SK-N-MC (cell line): Measurements from ENCODE around the gene DLD.
"Not testable (repeated sequence)": the region's sequence is repeated elsewhere in the genome, so short reads cannot be mapped to it uniquely, and the experiment has no call there.

Experiments used
- DNase-seq: peaks from one replicate; pipeline ENCODE4 v3.0.0-alpha.2; 2011; ENCODE audit warnings: low read depth, low spot score
- H3K27ac ChIP-seq: fragments of 200-600 bp; sonication (generic); 2 replicates; pipeline ENCODE4 v1.5.1; 2016; ENCODE audit warnings: mixed run types
- H3K36me3 ChIP-seq: fragments of 200-600 bp; sonication (generic); 2 replicates; pipeline ENCODE4 v1.6.1; 2017; ENCODE audit warnings: antibody characterized with exemption, low read length, mixed read lengths; ENCODE audit not compliant: insufficient read depth
- H3K4me3 ChIP-seq: fragments of 200-600 bp; sonication (generic); 2 replicates; pipeline ENCODE4 v1.5.1; 2016
- H3K9ac ChIP-seq: fragments of 200-600 bp; sonication (generic); 2 replicates; pipeline ENCODE4 v1.8.0; 2017; ENCODE audit warnings: mixed run types, mixed read lengths; ENCODE audit not compliant: insufficient read length
- H3K9me3 ChIP-seq: fragments of 200-600 bp; sonication (generic); 2 replicates; pipeline ENCODE4 v1.6.1; 2017; ENCODE audit warnings: low read depth, mild to moderate bottlenecking, antibody characterized with exemption, low read length, moderate library complexity, mixed read lengths
- EZH2 ChIP-seq: fragments of 200-600 bp; sonication (generic); IDR thresholded peaks from one replicate; pipeline ENCODE4 v1.6.1; 2017; ENCODE audit warnings: antibody characterized with exemption
- FOXP2 ChIP-seq: optimal IDR thresholded peaks from 2 replicates; pipeline ENCODE3; 2011; ENCODE audit warnings: mild to moderate bottlenecking, moderate library complexity; ENCODE audit not compliant: insufficient read depth; ENCODE audit errors: extremely low read length, control extremely low read depth
- POLR2AphosphoS5 ChIP-seq: IDR thresholded peaks from 2 replicates; pipeline ENCODE4 v1.6.1; 2012; ENCODE audit warnings: mild to moderate bottlenecking, low read depth, low read length, borderline replicate concordance

DLD gene

DNA sequence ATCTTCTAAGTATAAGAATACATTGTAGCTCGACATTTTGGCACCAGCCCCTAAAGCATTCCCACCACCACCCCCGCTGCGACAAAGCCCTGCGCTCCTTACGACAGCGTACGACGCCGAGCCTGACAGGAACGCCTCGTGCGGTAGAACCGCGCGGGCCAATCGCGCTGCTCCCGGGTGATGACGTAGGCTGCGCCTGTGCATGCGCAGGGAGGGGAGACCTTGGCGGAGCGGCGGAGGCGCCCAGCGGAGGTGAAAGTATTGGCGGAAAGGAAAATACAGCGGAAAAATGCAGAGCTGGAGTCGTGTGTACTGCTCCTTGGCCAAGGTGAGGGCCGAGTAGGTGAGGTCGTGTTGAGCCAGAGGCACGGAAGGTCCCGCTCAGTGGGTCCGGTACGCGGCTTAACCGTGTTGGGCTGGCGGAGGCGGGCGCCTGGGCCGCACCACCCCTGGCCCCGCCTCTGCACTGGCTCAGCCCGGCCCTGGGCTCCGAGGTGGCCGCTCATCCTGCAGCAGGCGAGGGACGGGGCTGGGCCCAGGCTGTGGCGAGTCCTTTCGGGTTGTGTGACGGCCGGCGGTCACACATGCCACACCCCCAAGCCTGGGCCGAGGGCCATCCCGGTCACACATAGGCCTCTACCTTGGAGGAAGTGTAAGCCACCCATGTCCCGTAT is at the start of gene DLD:
TSS of gene DLD (plus strand) at position 222 of the 674 bp plus-strand sequence. CDS start at position 290, 68 bp downstream.
- DNase-seq = peak; percentile 75
- H3K27ac ChIP-seq = peak within 1 kb of the TSS; percentile 55; the same call in 1 of the 2 replicates
- TF ChIP-seq FOXP2 = no peak
- TF ChIP-seq POLR2AphosphoS5 = peak; percentile 91
- TF ChIP-seq EZH2 = no peak
- H3K36me3 ChIP-seq = peaks cover 29% of the 10 kb centered on the region
- peak within 1 kb of the TSS; percentile 95 for H3K4me3 ChIP-seq
- no peaks in the 10 kb centered on the region for H3K9me3 ChIP-seq
- peak within 1 kb of the TSS; percentile 81 for H3K9ac ChIP-seq

- no peaks in the 10 kb centered on the region for H3K36me3 ChIP-seq
- no peak overlapping the region for H3K9ac ChIP-seq
- no peak for TF ChIP-seq FOXP2
- no peak for TF ChIP-seq EZH2
- TF ChIP-seq POLR2AphosphoS5 = no peak
- H3K9me3 ChIP-seq = no peaks in the 10 kb centered on the region
- no peak overlapping the region for H3K27ac ChIP-seq
- H3K4me3 ChIP-seq = no peak overlapping the region
- DNase-seq = no peak
Observed at GRCh38 chr7:107842213-107842612, 48.8 kb upstream of the DLD start.

DNA sequence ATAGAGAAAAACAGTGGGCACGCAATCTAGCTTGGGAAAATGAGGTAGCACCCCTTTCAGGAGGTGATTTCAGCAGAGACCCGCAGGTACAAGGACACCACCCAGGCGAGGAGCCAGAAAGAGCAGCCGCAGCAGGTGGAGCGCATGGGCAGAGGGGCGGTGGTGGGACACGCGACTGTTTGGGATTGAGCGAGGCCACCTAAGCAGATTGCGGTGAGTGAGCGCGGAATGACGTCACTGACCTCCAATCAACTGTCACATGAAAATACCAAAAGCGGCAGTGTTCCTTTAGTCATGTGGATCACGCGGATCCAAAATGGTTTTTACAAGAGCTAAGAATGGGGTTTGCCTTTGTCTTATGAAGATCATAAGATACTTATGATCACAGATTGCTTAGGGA is 47.8 kb upstream of the DLD start:
- TF ChIP-seq EZH2 (no peak), FOXP2 (no peak), POLR2AphosphoS5 (no peak)
- Histone ChIP-seq H3K4me3 (no peak overlapping the region), H3K27ac (no peak overlapping the region), H3K9me3 (no peaks in the 10 kb centered on the region), H3K36me3 (no peaks in the 10 kb centered on the region), H3K9ac (no peak overlapping the region)
- DNase-seq = no peak

DNA sequence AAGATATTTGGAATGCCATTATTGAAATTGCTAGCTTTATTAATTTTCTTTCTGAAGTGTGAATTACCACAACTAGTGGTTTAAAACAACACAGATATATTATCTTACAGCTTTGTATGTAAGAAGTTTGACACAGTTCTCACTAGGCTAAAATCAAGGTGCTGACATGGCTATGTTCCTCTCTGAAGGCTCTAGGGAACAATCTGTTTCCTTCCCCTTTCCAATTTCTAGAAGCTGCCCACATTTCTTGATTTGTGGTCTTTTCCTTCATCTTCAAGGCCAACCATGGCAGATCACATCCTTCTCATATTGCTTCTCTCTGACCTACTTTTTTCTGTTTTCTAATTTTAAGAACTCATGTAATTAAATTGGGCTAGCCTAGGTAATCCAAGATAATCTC is 44.7 kb upstream of the DLD start:
- Histone ChIP-seq H3K27ac (no peak overlapping the region), H3K9ac (no peak overlapping the region), H3K9me3 (no peaks in the 10 kb centered on the region), H3K36me3 (no peaks in the 10 kb centered on the region), H3K4me3 (no peak overlapping the region)
- no peak for TF ChIP-seq FOXP2
- TF ChIP-seq EZH2 = no peak
- no peak for TF ChIP-seq POLR2AphosphoS5
- DNase-seq = no peak

- Histone ChIP-seq H3K27ac (no peak overlapping the region), H3K9me3 (no peaks in the 10 kb centered on the region), H3K9ac (no peak overlapping the region), H3K4me3 (no peak overlapping the region), H3K36me3 (no peaks in the 10 kb centered on the region)
- DNase-seq = no peak
- TF ChIP-seq FOXP2 = no peak
- TF ChIP-seq POLR2AphosphoS5 = no peak
- no peak for TF ChIP-seq EZH2
Observed at GRCh38 chr7:107847168-107847835, 43.7 kb upstream of the DLD start.

GRCh38 chr7:107847836-107848175 is 43.2 kb upstream of the DLD start:
- not testable (repeated sequence) for H3K4me3 ChIP-seq, H3K36me3 ChIP-seq, H3K9me3 ChIP-seq, DNase-seq, H3K9ac ChIP-seq, H3K27ac ChIP-seq

DNA sequence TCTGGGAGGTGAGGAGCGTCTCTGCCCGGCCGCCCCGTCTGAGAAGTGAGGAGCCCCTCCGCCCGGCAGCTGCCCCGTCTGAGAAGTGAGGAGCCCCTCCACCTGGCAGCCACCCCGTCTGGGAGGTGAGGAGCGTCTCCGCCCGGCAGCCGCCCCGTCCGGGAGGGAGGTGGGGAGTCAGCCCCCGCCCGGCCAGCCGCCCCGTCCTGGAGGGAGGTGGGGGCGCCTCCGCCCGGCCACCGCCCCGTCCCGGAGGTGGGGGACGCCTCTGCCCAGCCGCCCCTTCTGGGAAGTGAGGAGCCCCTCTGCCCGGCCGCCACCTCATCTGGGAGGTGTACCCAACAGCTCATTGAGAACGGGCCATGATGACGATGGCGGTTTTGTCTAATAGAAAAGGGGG is 42.8 kb upstream of the DLD start:
- not testable (repeated sequence) for DNase-seq, H3K36me3 ChIP-seq, H3K9me3 ChIP-seq, H3K27ac ChIP-seq, H3K9ac ChIP-seq, H3K4me3 ChIP-seq

- Histone ChIP-seq H3K9me3 (no peaks in the 10 kb centered on the region), H3K9ac (no peak overlapping the region), H3K4me3 (no peak overlapping the region), H3K36me3 (no peaks in the 10 kb centered on the region), H3K27ac (no peak overlapping the region)
- TF ChIP-seq FOXP2 = no peak
- no peak for TF ChIP-seq EZH2
- TF ChIP-seq POLR2AphosphoS5 = no peak
- DNase-seq = no peak
Observed at GRCh38 chr7:107850216-107850615, 40.8 kb upstream of the DLD start.

DNA sequence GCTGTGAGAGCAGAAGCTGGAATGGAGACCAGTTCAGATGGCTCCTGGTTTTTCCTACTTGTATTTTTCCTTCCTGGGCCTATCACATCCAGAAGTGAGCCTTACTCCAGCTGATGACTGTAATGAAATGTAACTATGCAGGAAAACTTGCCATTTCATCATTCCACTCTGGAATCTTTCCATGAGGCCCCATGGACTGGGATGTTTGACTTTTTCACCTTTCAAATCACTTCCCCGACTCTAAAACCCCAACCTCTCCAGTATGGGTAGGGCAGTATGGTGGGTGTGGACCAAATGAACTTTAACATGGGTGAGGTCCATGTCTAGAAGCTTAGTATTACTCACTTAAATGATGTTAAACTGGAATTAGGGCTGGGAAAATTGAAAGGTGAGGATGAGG is 40.3 kb upstream of the DLD start:
- H3K4me3 ChIP-seq = no peak overlapping the region
- no peak for DNase-seq
- no peaks in the 10 kb centered on the region for H3K9me3 ChIP-seq
- no peak overlapping the region for H3K9ac ChIP-seq
- TF ChIP-seq EZH2 (no peak), POLR2AphosphoS5 (no peak), FOXP2 (no peak)
- H3K27ac ChIP-seq = no peak overlapping the region
- H3K36me3 ChIP-seq = no peaks in the 10 kb centered on the region

DNA sequence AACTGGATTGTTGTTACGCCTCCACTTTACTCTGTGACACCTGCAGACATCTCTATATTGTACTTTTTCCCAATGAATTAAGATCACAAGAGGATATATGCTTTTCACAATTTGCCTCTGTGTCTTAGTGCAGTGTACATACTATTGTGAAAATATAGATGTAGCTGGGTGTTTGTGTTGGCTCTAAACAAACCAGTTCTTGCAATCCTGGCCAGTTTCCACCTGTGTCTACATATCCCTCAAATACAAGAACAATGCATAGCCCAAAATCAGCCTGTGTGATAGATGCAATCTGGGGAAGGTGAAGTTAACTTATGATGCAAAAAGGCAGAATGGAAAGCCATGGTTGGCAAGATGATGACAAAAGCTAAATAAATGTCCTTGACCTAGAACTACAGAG is 36.5 kb upstream of the DLD start:
- no peak overlapping the region for H3K9ac ChIP-seq
- TF ChIP-seq POLR2AphosphoS5 (no peak), FOXP2 (no peak), EZH2 (no peak)
- no peaks in the 10 kb centered on the region for H3K9me3 ChIP-seq
- H3K4me3 ChIP-seq = no peak overlapping the region
- H3K36me3 ChIP-seq = no peaks in the 10 kb centered on the region
- no peak for DNase-seq
- no peak overlapping the region for H3K27ac ChIP-seq
